NB4 (cell line): ENCODE results near the gene HHIPL1.

Source experiments
- DNase-seq: peaks from one replicate; pipeline ENCODE4 v3.0.0; 2010; ENCODE audit warnings: low read depth
- H3K4me3 ChIP-seq: one replicate; pipeline ENCODE4 v1.5.1; 2011; ENCODE audit warnings: mild to moderate bottlenecking, low read depth, low read length, moderate library complexity
- MYC ChIP-seq: IDR thresholded peaks from 2 replicates; pipeline ENCODE4 v1.6.1; 2011; ENCODE audit warnings: low read depth, low read length
- POLR2A ChIP-seq: IDR thresholded peaks from 2 replicates; pipeline ENCODE4 v1.6.1; 2011; ENCODE audit warnings: mild to moderate bottlenecking; ENCODE audit not compliant: insufficient read length; ENCODE audit errors: extremely low read depth
- TF ChIP-seq, protein P1 (sequence below): IDR thresholded peaks from one replicate; pipeline ENCODE4 v1.5.1; 2012; ENCODE audit warnings: low read depth, low read length
- TF ChIP-seq, protein P2 (sequence below): IDR thresholded peaks from 2 replicates; pipeline ENCODE4 v1.6.1; 2011; ENCODE audit warnings: low read depth, low read length

The HHIPL1 gene

DNA sequence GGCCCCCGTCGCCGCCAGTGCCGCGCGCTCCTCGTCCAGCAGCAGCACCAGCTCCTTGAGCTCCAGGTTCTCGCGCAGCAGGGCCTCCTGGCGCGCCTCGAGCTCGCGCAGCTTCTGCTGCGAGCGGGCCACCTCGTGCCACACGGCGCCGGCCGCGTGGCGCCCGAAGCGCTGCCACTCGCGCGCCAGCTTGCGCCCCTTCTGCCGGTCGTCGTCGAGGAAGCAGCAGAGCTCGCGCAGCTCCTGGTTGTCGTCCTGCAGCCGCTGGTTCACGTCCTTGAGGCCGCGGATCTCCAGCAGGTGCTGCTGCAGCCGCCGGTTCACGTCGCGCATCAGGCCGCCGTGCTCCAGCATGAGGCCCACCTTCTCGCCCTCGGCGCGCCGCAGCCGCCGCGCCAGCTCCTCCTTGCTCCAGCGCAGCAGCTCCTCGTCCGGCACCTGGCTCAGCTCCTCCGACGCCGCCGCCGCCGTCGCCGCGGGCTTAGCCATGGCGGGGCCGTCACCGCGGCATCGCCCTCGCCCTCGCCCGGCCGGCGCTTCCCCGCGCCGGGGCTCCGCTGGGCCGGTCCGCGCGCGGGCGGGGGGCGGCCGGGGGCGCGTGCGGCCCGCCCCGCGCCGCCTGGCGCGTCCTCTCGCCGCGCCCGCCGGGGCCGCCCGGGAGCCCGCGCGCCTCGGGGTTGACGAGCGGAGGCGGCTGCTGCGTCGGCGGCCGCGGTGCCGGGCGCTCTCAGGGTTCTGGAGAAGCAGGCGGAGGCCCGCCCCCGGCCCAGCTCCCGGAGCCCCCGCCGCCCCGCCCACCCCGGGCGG is 41.3 kb upstream of the HHIPL1 start, which contains the start of gene CCDC85C:
CCDC85C (minus strand) TSS at position 737 of the 807 bp plus-strand sequence; CDS start at position 489, 248 bp downstream.
- H3K4me3 ChIP-seq = peak within 1 kb of the TSS; percentile 66
- TF ChIP-seq, protein P1, sequence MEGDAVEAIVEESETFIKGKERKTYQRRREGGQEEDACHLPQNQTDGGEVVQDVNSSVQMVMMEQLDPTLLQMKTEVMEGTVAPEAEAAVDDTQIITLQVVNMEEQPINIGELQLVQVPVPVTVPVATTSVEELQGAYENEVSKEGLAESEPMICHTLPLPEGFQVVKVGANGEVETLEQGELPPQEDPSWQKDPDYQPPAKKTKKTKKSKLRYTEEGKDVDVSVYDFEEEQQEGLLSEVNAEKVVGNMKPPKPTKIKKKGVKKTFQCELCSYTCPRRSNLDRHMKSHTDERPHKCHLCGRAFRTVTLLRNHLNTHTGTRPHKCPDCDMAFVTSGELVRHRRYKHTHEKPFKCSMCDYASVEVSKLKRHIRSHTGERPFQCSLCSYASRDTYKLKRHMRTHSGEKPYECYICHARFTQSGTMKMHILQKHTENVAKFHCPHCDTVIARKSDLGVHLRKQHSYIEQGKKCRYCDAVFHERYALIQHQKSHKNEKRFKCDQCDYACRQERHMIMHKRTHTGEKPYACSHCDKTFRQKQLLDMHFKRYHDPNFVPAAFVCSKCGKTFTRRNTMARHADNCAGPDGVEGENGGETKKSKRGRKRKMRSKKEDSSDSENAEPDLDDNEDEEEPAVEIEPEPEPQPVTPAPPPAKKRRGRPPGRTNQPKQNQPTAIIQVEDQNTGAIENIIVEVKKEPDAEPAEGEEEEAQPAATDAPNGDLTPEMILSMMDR = no peak
- TF ChIP-seq POLR2A (no peak), MYC (no peak)
- TF ChIP-seq, protein P2, sequence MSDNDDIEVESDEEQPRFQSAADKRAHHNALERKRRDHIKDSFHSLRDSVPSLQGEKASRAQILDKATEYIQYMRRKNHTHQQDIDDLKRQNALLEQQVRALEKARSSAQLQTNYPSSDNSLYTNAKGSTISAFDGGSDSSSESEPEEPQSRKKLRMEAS = no peak
- peak; percentile 66 for DNase-seq

DNA sequence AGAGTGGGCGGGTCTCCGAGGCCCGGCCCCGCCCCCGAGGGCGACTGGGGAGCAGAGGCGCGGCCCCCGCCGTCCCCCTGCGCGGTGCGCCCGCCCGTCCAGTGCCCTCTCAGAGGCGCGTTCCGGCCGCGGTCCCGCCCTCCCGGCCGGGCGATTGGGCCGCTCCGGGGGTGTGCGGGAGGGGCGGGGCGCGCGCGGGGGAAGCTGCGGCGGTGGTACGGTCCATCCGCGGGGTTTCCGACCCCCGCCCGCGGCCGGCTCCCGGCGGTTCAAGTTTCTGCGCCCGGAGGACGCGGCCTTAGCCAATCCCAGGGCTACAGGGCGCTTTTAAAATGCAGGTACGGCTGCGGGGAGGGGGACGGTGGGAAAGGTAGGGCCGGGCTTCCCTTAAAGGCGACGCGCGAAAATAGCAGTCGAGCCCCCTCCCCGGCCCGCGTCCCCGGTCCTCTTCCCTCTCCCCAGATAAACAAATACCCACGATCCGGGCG is 40.6 kb upstream of the HHIPL1 start:
- peak overlapping the region; percentile 66 for H3K4me3 ChIP-seq
- DNase-seq = peak; percentile 94
- TF ChIP-seq POLR2A = peak; percentile 21
- TF ChIP-seq, protein P1 = no peak

DNA sequence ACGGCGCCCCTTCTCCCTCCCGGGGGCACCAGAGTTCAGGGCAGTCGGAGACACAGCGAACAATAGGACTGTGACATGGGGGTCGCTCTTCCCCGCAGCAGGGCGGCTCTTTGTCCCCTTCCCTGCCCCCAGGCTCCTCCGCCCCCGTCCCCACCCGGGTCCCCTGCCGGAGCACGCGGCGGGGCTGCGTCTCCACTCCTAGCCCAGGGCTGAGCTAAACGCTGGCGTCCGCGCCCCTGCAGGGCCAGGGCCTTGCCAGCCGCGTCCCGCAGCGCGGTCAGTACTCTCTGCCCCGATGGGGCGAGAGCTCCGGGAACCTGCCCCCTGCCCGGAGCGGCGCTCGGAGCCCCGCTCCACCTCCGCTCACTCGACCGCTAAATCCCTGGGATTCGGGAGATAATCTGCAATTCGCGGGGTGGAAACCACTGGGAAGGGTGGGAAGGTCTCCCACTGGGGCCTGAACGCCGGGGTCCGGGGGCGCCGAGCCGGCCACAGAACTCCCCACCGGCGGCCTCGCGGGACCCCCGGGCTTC is 40.1 kb upstream of the HHIPL1 start:
- peak; percentile 56 for DNase-seq
- TF ChIP-seq POLR2A (peak; percentile 46), MYC (no peak)
- TF ChIP-seq, protein P2 = no peak
- TF ChIP-seq, protein P1 = no peak
- H3K4me3 ChIP-seq = peak overlapping the region; percentile 66

DNA sequence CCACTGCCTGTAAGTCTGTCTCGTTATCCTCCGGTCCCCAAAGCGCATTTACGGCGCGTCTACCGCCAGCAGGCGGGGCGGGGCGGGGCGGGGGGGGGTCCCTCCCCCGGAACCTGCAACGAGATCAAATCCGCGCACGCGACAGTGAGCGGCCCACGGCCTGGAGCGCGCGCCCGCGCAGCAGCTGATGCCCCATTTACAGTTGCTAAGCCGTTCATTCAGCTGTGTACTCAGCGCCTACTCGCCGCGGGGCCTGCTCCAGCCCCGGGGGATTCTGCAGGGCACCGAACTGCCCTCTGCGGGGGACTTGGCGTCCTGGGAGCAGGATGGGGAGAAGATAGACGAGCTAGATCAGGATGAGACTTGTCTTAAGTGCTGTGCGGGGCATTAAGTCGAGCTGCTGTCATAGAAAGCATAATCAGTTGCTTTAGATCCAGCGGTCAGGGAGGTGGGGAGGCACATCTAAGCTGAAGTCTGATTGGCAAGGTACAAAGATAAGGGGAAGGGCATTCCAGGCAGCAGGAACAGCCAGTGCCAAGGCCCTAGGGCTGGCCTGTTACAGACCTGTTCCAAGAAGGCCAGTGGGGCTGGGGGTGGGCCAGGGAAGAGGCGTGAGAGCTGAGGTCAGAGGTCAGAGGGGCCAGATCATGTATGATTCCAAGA is 39.5 kb upstream of the HHIPL1 start:
- DNase-seq = peak; percentile 65
- TF ChIP-seq POLR2A (no peak), MYC (peak; percentile 54)
- TF ChIP-seq, protein P2 = peak; percentile 48; the same call in 1 of the 2 replicates

DNA sequence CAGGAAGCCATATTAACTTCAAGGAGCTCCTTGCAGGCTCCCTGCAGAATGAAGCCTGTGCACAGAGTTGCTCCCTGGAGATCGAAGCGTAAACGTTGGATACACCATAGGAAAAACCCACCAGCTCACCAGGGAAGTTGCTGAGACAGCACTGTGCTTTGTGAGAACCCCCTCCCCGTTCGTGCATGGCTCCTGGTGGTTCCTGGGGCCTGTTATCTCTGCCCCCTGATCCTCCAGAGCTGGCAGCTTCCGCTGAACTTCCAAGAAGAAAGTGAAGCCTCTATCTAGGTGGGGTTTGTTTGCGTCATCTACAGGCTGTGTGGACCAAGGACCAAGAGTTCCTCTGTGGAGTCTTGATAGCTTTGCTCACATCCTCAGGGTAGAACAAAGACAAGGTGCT is 38.6 kb upstream of the HHIPL1 start:
- no peak for DNase-seq
- TF ChIP-seq, protein P1 = no peak
- TF ChIP-seq MYC = no peak
- no peak for TF ChIP-seq POLR2A
- TF ChIP-seq, protein P2 = no peak
- no peak overlapping the region for H3K4me3 ChIP-seq

More for the DNA sequence above, 39.5 kb upstream of the HHIPL1 start:
- peak overlapping the region; percentile 66 for H3K4me3 ChIP-seq

DNA sequence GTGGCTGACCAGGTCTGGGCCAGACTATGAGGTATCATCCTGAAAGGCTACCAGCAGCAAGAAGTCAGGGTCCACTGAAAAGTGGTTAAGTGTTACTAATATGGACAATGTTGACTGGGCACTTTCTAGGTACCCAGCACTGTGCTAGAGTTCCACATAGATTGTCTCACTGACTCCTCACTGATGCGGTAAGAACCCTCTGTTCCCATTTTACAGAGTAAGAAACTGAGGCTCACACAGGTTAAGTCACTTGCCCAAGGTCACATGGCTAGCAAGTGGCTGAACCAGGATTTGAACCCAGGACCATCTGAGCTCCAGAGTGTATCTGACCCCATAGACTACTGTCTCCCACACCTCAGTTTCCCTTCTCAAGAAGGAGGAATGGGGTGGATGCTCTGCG is 36.3 kb upstream of the HHIPL1 start:
- DNase-seq = no peak
- no peak overlapping the region for H3K4me3 ChIP-seq
- TF ChIP-seq MYC (no peak), POLR2A (no peak)
- TF ChIP-seq, protein P2 = no peak
- TF ChIP-seq, protein P1 = no peak
